GM12801 (cell line): ENCODE measurements around the gene KRAS.

Source experiments
- TF ChIP-seq, protein P1 (sequence below): IDR thresholded peaks from one replicate; pipeline ENCODE4 v1.5.1; 2011; ENCODE audit warnings: control low read depth; ENCODE audit not compliant: insufficient read length; ENCODE audit errors: extremely low read depth

KRAS gene

DNA sequence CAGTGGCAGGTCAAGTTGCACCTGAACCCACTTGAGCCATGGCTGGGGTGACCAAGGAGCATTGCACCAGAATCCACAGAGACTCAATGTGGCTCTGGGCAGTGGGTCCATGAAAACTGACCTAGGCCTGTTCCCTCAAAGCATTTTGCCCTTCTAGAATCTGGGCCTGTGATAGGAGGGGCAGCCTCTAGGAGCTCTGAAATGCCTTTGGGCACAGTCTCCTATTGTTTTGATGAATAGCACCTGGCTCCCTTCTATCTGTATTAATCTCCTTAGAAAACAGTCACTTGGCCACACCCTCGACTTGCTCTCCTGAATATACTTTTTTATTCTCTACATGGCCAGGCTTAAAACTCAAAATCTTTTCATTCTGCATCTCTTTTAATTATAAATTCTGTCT lies 14.1 kb upstream of the KRAS start:
- TF ChIP-seq, protein P1, sequence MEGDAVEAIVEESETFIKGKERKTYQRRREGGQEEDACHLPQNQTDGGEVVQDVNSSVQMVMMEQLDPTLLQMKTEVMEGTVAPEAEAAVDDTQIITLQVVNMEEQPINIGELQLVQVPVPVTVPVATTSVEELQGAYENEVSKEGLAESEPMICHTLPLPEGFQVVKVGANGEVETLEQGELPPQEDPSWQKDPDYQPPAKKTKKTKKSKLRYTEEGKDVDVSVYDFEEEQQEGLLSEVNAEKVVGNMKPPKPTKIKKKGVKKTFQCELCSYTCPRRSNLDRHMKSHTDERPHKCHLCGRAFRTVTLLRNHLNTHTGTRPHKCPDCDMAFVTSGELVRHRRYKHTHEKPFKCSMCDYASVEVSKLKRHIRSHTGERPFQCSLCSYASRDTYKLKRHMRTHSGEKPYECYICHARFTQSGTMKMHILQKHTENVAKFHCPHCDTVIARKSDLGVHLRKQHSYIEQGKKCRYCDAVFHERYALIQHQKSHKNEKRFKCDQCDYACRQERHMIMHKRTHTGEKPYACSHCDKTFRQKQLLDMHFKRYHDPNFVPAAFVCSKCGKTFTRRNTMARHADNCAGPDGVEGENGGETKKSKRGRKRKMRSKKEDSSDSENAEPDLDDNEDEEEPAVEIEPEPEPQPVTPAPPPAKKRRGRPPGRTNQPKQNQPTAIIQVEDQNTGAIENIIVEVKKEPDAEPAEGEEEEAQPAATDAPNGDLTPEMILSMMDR = no peak

DNA sequence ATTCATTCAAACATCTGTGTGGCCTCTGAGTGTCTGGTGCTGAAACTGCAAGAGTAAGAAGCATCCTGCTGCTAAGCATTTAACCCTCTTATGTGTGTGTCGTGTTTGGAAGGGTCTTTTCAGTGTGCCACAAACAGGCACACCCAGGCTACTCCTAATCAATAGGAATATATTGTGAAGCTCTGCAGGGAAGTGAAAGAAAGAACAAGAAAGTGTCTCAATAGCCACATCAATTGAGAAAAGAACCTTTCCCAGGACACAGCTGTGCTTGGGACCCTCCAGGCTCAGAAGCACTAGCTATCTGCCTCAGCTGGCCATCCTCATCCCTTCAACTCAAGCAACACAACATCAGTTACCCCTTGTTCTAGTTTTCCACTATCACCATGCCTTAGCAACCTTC lies 13.4 kb upstream of the KRAS start:
- TF ChIP-seq, protein P1 = no peak

DNA sequence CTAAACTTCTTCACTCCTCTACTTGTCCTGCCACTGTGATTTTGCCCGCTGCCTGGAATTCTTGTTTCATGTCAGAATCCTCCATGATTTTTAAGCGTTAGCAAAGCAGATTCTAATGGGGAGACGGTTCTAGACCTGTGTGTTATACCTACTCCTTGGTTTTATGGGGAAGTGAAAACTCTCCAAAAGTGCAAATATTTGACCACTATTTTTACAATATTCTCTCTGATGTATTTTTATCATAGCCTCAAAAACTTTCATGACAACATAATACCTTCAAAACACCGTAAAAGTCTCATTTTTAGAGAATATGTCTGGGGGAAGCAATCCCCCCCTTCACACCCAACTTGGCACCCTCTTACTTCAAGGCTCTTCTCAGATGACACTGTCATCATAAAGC lies 12.9 kb upstream of the KRAS start:
- TF ChIP-seq, protein P1 = no peak

DNA sequence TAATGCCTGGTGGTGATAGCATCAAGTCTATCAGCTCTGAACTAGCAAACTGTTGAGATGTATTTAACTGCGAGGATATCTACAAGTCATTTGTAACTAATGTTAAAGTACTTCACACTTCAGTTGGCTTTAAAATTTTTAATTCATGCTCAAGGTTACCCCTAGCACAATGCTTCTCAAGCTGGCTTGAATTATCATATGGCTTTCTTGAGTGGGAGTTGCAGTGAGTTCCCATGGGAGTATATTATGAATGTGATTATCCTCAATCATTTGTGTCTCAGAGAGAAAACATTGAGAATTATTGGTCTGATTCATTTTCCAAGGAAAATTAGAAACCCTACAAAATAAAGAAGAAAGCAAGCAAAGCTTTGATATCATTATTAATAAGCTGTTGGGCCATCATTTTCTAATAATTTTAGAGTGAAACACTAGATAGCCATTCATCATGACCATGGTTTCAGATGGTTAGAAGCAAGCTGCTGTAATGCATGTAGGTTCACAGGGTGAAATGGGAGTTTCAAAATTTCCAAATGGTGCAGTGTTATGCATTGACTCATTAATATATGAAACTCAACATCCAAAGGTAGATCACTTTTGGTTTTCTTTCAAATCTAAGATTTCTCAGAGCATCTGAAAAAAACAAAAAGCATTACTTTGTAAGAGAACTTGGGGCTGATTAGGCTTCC lies 11.8 kb upstream of the KRAS start:
- TF ChIP-seq, protein P1 = no peak

DNA sequence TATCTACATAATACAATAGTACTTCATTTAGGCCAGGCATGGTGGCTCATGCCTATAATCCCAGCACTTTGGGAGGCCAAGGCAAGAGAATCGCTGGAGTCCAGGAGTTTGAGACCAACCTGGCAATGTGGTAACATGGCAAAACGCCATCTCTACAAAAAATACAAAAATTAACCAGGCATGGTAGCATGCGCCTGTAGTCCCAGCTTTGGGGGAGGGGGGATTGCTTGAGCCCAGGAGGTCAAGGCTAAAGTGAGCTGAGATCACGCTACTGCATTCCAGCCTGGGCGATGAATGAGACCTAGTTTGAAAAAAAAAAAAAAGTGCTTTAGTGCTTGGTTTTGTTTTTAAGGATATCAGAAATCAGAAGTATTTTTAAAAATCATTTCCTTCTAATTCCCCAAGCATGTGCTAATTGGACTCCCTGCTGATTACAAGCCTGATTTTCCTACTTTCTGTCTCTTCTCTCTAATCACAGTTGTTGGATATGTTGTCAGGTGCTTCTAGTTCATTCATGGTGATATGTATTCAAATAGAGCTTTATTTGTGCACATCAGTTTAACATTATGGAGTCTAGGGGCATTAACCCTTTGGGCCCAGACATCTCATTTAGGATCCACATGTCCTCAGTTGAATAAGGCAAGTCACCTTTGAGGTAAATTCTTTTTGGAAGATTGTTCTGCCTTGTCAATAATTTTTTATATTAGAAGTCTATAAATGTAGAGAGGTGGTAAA lies 7.0 kb upstream of the KRAS start:
- TF ChIP-seq, protein P1 = no peak

DNA sequence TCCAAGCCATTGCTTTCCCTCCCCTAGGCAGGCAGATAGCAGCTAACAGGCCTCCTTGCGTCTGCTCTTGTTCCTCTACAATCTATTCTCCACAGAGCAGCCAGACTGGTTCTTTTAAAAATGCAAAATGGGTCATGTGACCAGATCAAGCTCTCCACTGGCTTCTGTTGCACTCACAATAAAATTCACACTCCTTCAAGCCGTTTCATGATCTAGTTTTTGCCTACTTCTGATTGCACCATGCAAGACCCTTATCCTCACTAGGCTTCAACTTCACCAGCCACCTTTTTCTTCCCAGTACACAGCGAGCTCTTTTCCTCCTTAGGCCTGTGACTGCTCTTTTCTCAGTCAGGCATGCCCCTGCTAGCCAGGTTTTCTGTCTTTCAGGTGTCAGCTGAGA lies 6.1 kb upstream of the KRAS start:
- TF ChIP-seq, protein P1 = no peak

DNA sequence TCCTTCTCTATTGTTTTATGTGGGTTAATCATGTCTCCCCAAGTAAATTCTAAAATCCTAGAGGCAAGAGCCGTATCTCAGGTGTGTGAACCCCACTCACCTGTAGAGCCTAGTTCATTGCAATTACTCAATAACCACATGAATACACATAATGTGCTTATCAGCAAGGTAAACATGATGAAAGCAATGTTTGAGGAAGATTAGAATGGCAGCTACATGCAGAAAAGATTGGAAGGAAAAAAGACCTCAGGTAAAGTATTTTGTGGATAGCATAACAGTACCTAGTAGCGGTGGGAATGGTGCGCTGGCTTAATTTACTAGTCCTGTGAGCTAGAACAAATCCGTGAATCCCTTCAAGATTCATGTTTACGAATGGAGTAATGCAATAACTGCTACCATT lies 5.3 kb upstream of the KRAS start:
- TF ChIP-seq, protein P1 = no peak
